ENCODE measurements around the gene FOXL2.

- no peak for TF ChIP-seq CTCF (IDR thresholded peaks at IDR 0.05)
- TF ChIP-seq POLR2A (IDR thresholded peaks at IDR 0.05), result no peak
Observed at GRCh38 chr3:138964923-138965322, 18.0 kb upstream of the FOXL2 start.
